Activated B cell treated with CpG ODN at 0.5 μM for 24 hours (primary cell): ENCODE measurements around the gene EGFL7. TPM values are rescaled to one million over a fixed set of nuclear protein-coding genes. Genes with fewer than 3 reads are reported as not detected.

Source experiments
- ATAC-seq: fragments of 200-7000 bp; cut with Tn5 transposase; one replicate; pipeline ENCODE4 v1.10.0; 2021; ENCODE audit warnings: low read depth, mild to moderate bottlenecking, moderate library complexity
- CTCF ChIA-PET: fragments of 350-600 bp; sonication (Branson Sonifier 250); formaldehyde crosslinking; loops from one replicate; lab custom pipeline; 2021; ENCODE audit warnings: antibody characterized with exemption; lab: Charles Lee
- POLR2A ChIA-PET: fragments of 350-600 bp; sonication (Branson Sonifier 250); formaldehyde crosslinking; loops from one replicate; lab custom pipeline; 2021; ENCODE audit warnings: antibody characterized with exemption; lab: Charles Lee
- DNase-seq: peaks from one replicate; pipeline ENCODE4 v3.0.0; 2022
- H3K27ac Mint-ChIP-seq: one replicate; pipeline ENCODE4 v1.8.0; 2020; ENCODE audit warnings: mixed read lengths
- H3K27me3 Mint-ChIP-seq: one replicate; pipeline ENCODE4 v1.8.0; 2021; ENCODE audit warnings: mixed read lengths
- H3K36me3 Mint-ChIP-seq: one replicate; pipeline ENCODE4 v1.8.0; 2021; ENCODE audit warnings: low read depth, mixed read lengths
- H3K4me1 Mint-ChIP-seq: one replicate; pipeline ENCODE4 v1.8.0; 2021; ENCODE audit warnings: mixed read lengths
- H3K4me3 Mint-ChIP-seq: one replicate; pipeline ENCODE4 v1.8.0; 2020; ENCODE audit warnings: mild to moderate bottlenecking, mixed read lengths
- H3K9me3 Mint-ChIP-seq: one replicate; pipeline ENCODE4 v1.8.0; 2020; ENCODE audit warnings: mixed read lengths
- CTCF ChIP-seq: fragments of 200-600 bp; IDR thresholded peaks from one replicate; pipeline ENCODE4 v1.8.0; 2022; ENCODE audit warnings: antibody characterized with exemption, mild to moderate bottlenecking
- intact Hi-C: fragments of 100-400 bp; cut with micrococcal nuclease; formaldehyde crosslinking; loops from one replicate; pipeline ENCODE4 v1.15.1; 2024
- total RNA-seq: library from RNA; stranded (reverse); gene quantifications from 2 replicates; pipeline ENCODE4 v1.2.3, GENCODE V29; 2022

The EGFL7 gene
- total RNA-seq, 1 donor from 2014 or later, result not detected

- Mint-ChIP-seq H3K27me3 (peaks cover 19% of the 10 kb centered on the region), H3K4me1 (peaks cover 18% of the 10 kb centered on the region), H3K27ac (no peak overlapping the region), H3K9me3 (no peaks in the 10 kb centered on the region), H3K36me3 (no peaks in the 10 kb centered on the region), H3K4me3 (no peak overlapping the region)
- ChIA-PET POLR2A (no interaction called here), CTCF (no interaction called here)
- no peak for ATAC-seq
- DNase-seq, result no peak
- intact Hi-C loops, result no loop called here
- no peak for TF ChIP-seq CTCF
These were observed 12.7 kb upstream of the EGFL7 start for GRCh38 chr9:136650021-136650420.

GRCh38 chr9:136650648-136651047 lies 12.1 kb upstream of the EGFL7 start:
- intact Hi-C loops, result no loop called here
- Mint-ChIP-seq H3K27ac (no peak overlapping the region), H3K36me3 (no peaks in the 10 kb centered on the region), H3K9me3 (no peaks in the 10 kb centered on the region), H3K27me3 (peaks cover 23% of the 10 kb centered on the region), H3K4me3 (no peak overlapping the region), H3K4me1 (peaks cover 21% of the 10 kb centered on the region)
- ChIA-PET CTCF (interaction anchor here (0.7 kb wide), 1 partner anchor 408 kb away, joined by 3 read pairs; no protein-coding TSS in a partner anchor), POLR2A (no interaction called here)
- ATAC-seq (peak; percentile 66), DNase-seq (peak; percentile 15)
- no peak for TF ChIP-seq CTCF

GRCh38 chr9:136651860-136652259 lies 10.9 kb upstream of the EGFL7 start:
- Mint-ChIP-seq H3K27me3 (peaks cover 29% of the 10 kb centered on the region), H3K4me3 (no peak overlapping the region), H3K27ac (no peak overlapping the region), H3K36me3 (no peaks in the 10 kb centered on the region), H3K4me1 (peaks cover 25% of the 10 kb centered on the region), H3K9me3 (no peaks in the 10 kb centered on the region)
- ATAC-seq (no peak), DNase-seq (no peak)
- intact Hi-C loops, result no loop called here
- CTCF ChIA-PET, result no interaction called here
- POLR2A ChIA-PET, result interaction anchor here (0.6 kb wide), 1 partner anchor 14 kb away, joined by 5 read pairs; no protein-coding TSS in a partner anchor
- TF ChIP-seq CTCF, result no peak

GRCh38 chr9:136653323-136654079 lies 9.2 kb upstream of the EGFL7 start:
- no peak for TF ChIP-seq CTCF
- ATAC-seq, result no peak
- ChIA-PET POLR2A (no interaction called here), CTCF (no interaction called here)
- no peak for DNase-seq
- Mint-ChIP-seq H3K27me3 (peaks cover 39% of the 10 kb centered on the region), H3K36me3 (no peaks in the 10 kb centered on the region), H3K27ac (no peak overlapping the region), H3K9me3 (no peaks in the 10 kb centered on the region), H3K4me1 (peaks cover 30% of the 10 kb centered on the region), H3K4me3 (no peak overlapping the region)
- intact Hi-C loops, result no loop called here

GRCh38 chr9:136654820-136655535 lies 7.7 kb upstream of the EGFL7 start:
- intact Hi-C loops, result no loop called here
- Mint-ChIP-seq H3K9me3 (no peaks in the 10 kb centered on the region), H3K27me3 (peaks cover 39% of the 10 kb centered on the region), H3K4me1 (peaks cover 31% of the 10 kb centered on the region), H3K36me3 (no peaks in the 10 kb centered on the region), H3K4me3 (no peak overlapping the region), H3K27ac (no peak overlapping the region)
- DNase-seq (peak; percentile 19), ATAC-seq (no peak)
- no peak for TF ChIP-seq CTCF
- ChIA-PET CTCF (no interaction called here), POLR2A (no interaction called here)
